ENCODE results near the gene SMCO2.

- TF ChIP-seq ARNTL (CRISPR knock-in tag; IDR thresholded peaks at IDR 0.05; ENCODE audit: borderline replicate concordance, low read depth) (no peak), TSHZ2 (CRISPR knock-in tag; IDR thresholded peaks at IDR 0.05) (no peak), ZNF70 (CRISPR knock-in tag; IDR thresholded peaks at IDR 0.05) (no peak), CREB5 (CRISPR knock-in tag; IDR thresholded peaks at IDR 0.05; ENCODE audit: low read depth) (no peak), PATZ1 (CRISPR knock-in tag; IDR thresholded peaks at IDR 0.05; ENCODE audit: borderline replicate concordance) (no peak), ZNF8 (CRISPR knock-in tag; IDR thresholded peaks at IDR 0.05) (no peak), ZFP30 (CRISPR knock-in tag; IDR thresholded peaks at IDR 0.05) (no peak), ZC3H10 (CRISPR knock-in tag; IDR thresholded peaks at IDR 0.05) (no peak), CSDC2 (CRISPR knock-in tag; IDR thresholded peaks at IDR 0.05) (no peak), PPARA (CRISPR knock-in tag; IDR thresholded peaks at IDR 0.05; ENCODE audit: borderline replicate concordance) (no peak), ESRRG (CRISPR knock-in tag; IDR thresholded peaks at IDR 0.05) (no peak), TOX (CRISPR knock-in tag; IDR thresholded peaks at IDR 0.05; ENCODE audit: borderline replicate concordance) (no peak)
These were observed 15.7 kb downstream of the SMCO2 start for GRCh38 chr12:27462151-27462694.

Data from SK-N-SH treated with all-trans-retinoic acid at 6 μM for 48 hours (cell line).